HepG2 (cell line): ENCODE results near the gene NLGN2. TPM values are rescaled to one million over a fixed set of nuclear protein-coding genes. Genes with fewer than 3 reads are reported as not detected.

ENCODE experiments used
- ATF1 ChIP-seq: IDR thresholded peaks from 2 replicates; pipeline ENCODE4 v1.6.1; 2016; ENCODE audit warnings: mild to moderate bottlenecking, control low read depth
- EHMT2 ChIP-seq: fragments of 200-600 bp; sonication (generic); IDR thresholded peaks from 2 replicates; pipeline ENCODE4 v1.7.0; 2017; ENCODE audit warnings: antibody characterized with exemption, low read depth, low read length, borderline replicate concordance
- ESRRA ChIP-seq: sonication (generic); formaldehyde crosslinking; IDR thresholded peaks from 2 replicates; pipeline ENCODE4 v1.5.1; 2020; ENCODE audit warnings: mild to moderate bottlenecking, low read depth, missing genetic modification reagents
- KDM1A ChIP-seq: IDR thresholded peaks from 2 replicates; pipeline ENCODE4 v1.6.1; 2016; ENCODE audit warnings: missing compliant biosample characterization
- KLF16 ChIP-seq, 2 experiments: sonication (generic) in 1 of 2; formaldehyde crosslinking in 1 of 2; IDR thresholded peaks; 2 replicates each; pipeline versions ENCODE4 v1.6.1 to v1.8.0; 2016 to 2023; ENCODE audit warnings: missing genetic modification reagents in 2 of 2, missing compliant biosample characterization in 1 of 2
- MEIS2 ChIP-seq: sonication (generic); formaldehyde crosslinking; IDR thresholded peaks from 2 replicates; pipeline ENCODE4 v1.9.0; 2021; ENCODE audit warnings: mild to moderate bottlenecking, missing genetic modification reagents
- MXD4 ChIP-seq: IDR thresholded peaks from 2 replicates; pipeline ENCODE4 v1.6.1; 2016; ENCODE audit warnings: mild to moderate bottlenecking, missing biosample characterization, missing genetic modification reagents
- NFYC ChIP-seq: IDR thresholded peaks from 2 replicates; pipeline ENCODE4 v1.6.1; 2016; ENCODE audit warnings: missing genetic modification reagents, missing compliant biosample characterization
- PAF1 ChIP-seq: IDR thresholded peaks from 2 replicates; pipeline ENCODE4 v1.6.1; 2016; ENCODE audit warnings: missing genetic modification reagents, missing compliant biosample characterization
- SP1 ChIP-seq, 2 experiments: fragments of 450-650 bp in 1 of 2; sonication (generic) in 1 of 2; formaldehyde crosslinking in 1 of 2; IDR thresholded peaks; 2 replicates each; pipeline versions ENCODE4 v1.4.0 to v1.6.1; 2016 to 2020; ENCODE audit warnings: missing genetic modification reagents in 1 of 2
- ZHX1 ChIP-seq: sonication (generic); formaldehyde crosslinking; IDR thresholded peaks from 2 replicates; pipeline ENCODE4 v1.8.1; 2022; ENCODE audit warnings: low read depth, mild to moderate bottlenecking, missing genetic modification reagents
- ZNF234 ChIP-seq: sonication (generic); formaldehyde crosslinking; conservative IDR thresholded peaks from 2 replicates; pipeline ENCODE4 v1.5.1; 2020; ENCODE audit warnings: mild to moderate bottlenecking, missing genetic modification reagents
- ZNF317 ChIP-seq: sonication (generic); formaldehyde crosslinking; IDR thresholded peaks from 2 replicates; pipeline ENCODE4 v1.5.0; 2020; ENCODE audit warnings: mild to moderate bottlenecking, missing genetic modification reagents
- ZNF460 ChIP-seq: sonication (generic); formaldehyde crosslinking; IDR thresholded peaks from 2 replicates; pipeline ENCODE4 v1.5.1; 2020; ENCODE audit warnings: missing genetic modification reagents, mild to moderate bottlenecking, borderline replicate concordance
- ZNF501 ChIP-seq: sonication (generic); formaldehyde crosslinking; IDR thresholded peaks from 2 replicates; pipeline ENCODE4 v1.5.1; 2020; ENCODE audit warnings: mild to moderate bottlenecking, moderate library complexity, missing genetic modification reagents
- ZNF567 ChIP-seq: sonication (generic); formaldehyde crosslinking; IDR thresholded peaks from 2 replicates; pipeline ENCODE4 v1.8.1; 2023; ENCODE audit warnings: mild to moderate bottlenecking, missing genetic modification reagents, borderline replicate concordance
- ZNF660 ChIP-seq: sonication (generic); formaldehyde crosslinking; IDR thresholded peaks from 2 replicates; pipeline ENCODE4 v1.5.1; 2020; ENCODE audit warnings: mild to moderate bottlenecking, low read depth, missing genetic modification reagents, borderline replicate concordance
- ZXDC ChIP-seq: sonication (generic); formaldehyde crosslinking; IDR thresholded peaks from 2 replicates; pipeline ENCODE4 v1.5.0; 2020; ENCODE audit warnings: mild to moderate bottlenecking, missing genetic modification reagents
- polyA plus RNA-seq, 8 experiments: library from polyadenylated mRNA; depleted of rRNA in 3 of 8; stranded (reverse) in 7 of 8; unstranded in 1 of 8; fragments of >200 nt; fragmentation: Illumina TruSeq in 4 of 8; extraction: Trizol in 4 of 8; gene quantifications; 2 replicates each; pipeline versions ENCODE4 v1.2.1 to v1.2.3, GENCODE V29; 2011 to 2016; ENCODE audit warnings: low read depth in 4 of 8, missing spikeins in 1 of 8, mixed read lengths in 1 of 8; ENCODE audit not compliant: insufficient read depth in 1 of 8
- total RNA-seq, 5 experiments: library from RNA; depleted of rRNA; stranded (reverse); fragments of >200 nt; fragmentation: Illumina TruSeq; extraction: Trizol; gene quantifications; 2 replicates each; pipeline ENCODE4 v1.2.3, GENCODE V29; 2016; ENCODE audit warnings: low read depth in 1 of 5

NLGN2 gene
- total and polyA plus RNA-seq, 2 of the 13 experiments (the other 11 are each of a cell fraction or from before 2014, with no cell fraction given) = 1.9 to 11.0 TPM

- TF ChIP-seq ZHX1 (CRISPR knock-in tag) (0 out of 2 replicates have a peak, but pooled peaks have one; percentile 32), KLF16 (CRISPR knock-in tag; IDR thresholded peaks at IDR 0.05) (peak in 1 of 2 experiments; percentile 27; a peak in 1 of 4 replicates), SP1 (IDR thresholded peaks at IDR 0.05) (no peak), SP1 (CRISPR knock-in tag; IDR thresholded peaks at IDR 0.05) (peak; percentile 68), ZNF317 (CRISPR knock-in tag) (peak; percentile 65; the same call in 1 of the 2 replicates), NFYC (CRISPR knock-in tag) (no peak; the same call in 1 of the 2 replicates), ZNF660 (CRISPR knock-in tag) (no peak), ZXDC (CRISPR knock-in tag) (no peak), MEIS2 (CRISPR knock-in tag) (peak; percentile 44; the same call in 1 of the 2 replicates), MXD4 (CRISPR knock-in tag) (0 out of 2 replicates have a peak, but pooled peaks have one; percentile 58), ZNF460 (CRISPR knock-in tag) (no peak), ZNF567 (CRISPR knock-in tag) (no peak), ESRRA (CRISPR knock-in tag) (peak; percentile 75), ZNF234 (CRISPR knock-in tag) (no peak), EHMT2 (no peak), PAF1 (CRISPR knock-in tag) (no peak), KDM1A (CRISPR knock-in tag) (no peak; the same call in 1 of the 2 replicates), ZNF501 (CRISPR knock-in tag) (peak; percentile 85), ATF1 (CRISPR knock-in tag) (no peak)
Observed at GRCh38 chr17:7444682-7445618, 37.3 kb downstream of the NLGN2 start, which contains the start of gene CHRNB1 (continued).
